GM18870 (cell line): ENCODE measurements around the gene PDC.
A peak's percentile ranks its signal among the peaks of the same experiment; 100 is the strongest.
"Not testable (repeated sequence)": the region's sequence is repeated elsewhere in the genome, so short reads cannot be mapped to it uniquely, and the experiment has no call there.

Source experiments
- ATAC-seq: cut with Tn5 transposase; IDR thresholded peaks from one replicate; pipeline ENCODE4 v1.9.1; 2021; ENCODE audit warnings: moderate library complexity; ENCODE audit not compliant: unreplicated experiment

The PDC gene

DNA sequence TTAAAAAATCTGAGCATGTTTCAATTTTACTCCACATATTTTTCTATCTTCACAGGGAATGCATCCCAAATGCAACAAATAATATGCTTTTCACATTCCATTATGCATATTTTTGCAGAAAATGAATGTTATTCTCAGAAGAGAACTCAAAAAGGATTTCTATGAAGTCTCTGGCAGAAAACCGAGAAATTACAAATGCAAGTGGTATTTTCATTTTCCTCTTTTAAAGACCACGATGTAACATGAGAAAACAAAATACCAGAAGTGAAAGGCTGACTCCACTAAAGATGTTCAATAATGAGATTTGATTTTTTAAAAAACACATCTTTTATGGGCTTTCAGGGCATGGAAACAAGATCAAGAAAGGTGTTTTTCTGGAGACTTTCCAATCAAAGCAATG, 5.0 kb upstream of the PDC start:
- ATAC-seq, result no peak

- not testable (repeated sequence) for ATAC-seq
Observed at GRCh38 chr1:186465491-186465890, 4.6 kb upstream of the PDC start.

DNA sequence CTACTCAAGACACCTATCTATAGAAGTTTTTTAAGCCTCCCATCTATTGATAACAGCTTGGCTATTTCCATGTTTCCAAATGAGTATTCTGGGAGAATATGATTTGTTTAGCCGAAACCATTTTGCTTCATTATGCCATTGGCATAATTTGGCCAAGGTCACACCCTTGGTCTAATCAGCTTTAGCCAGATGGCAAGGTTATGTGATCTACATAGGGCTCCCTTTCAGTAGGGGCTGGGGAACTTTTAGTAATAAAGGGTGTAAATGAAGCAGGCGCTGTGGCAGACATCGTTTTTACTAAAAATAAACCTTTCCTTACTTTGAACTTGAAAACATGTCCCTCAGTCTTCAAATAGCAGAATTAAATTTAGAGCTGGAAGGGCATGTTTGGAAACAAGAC, 3.0 kb upstream of the PDC start:
- no peak for ATAC-seq

GRCh38 chr1:186463511-186463910, 2.6 kb upstream of the PDC start:
- ATAC-seq, result no peak

GRCh38 chr1:186459161-186459560, 1.8 kb downstream of the PDC start:
- ATAC-seq, result not testable (repeated sequence)

DNA sequence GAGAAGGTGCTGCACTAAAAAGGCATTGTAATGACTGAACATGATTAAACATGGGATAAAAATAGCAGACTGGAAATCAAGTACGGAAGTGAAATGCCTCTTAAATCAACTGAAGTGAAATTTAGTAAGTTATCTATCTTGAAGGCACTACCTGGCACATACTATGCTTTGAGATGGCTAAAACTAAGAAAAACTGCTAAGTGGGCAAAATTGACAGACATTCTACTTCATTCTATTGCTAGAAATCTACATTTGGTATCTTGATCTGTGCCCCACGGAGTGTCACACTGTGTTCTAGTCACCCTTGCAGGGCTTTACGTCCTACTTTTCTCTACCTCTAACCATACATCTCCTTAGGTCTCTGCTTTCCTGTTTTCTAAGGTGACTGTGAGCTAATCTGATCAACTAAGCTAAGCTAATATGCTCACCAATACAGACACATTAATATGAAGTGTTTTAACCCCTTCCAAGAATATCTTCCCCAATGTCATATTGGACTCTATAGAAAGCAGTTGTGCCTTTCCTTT, 4.1 kb downstream of the PDC start:
- no peak for ATAC-seq

GRCh38 chr1:186454981-186455380, 5.9 kb downstream of the PDC start:
- ATAC-seq, result no peak

GRCh38 chr1:186446152-186446551, 14.8 kb downstream of the PDC start:
- no peak for ATAC-seq

- peak; percentile 66 for ATAC-seq
Observed at GRCh38 chr1:186443638-186444037, 17.3 kb downstream of the PDC start.

GRCh38 chr1:186442651-186443375, 18.1 kb downstream of the PDC start:
- ATAC-seq, result no peak

DNA sequence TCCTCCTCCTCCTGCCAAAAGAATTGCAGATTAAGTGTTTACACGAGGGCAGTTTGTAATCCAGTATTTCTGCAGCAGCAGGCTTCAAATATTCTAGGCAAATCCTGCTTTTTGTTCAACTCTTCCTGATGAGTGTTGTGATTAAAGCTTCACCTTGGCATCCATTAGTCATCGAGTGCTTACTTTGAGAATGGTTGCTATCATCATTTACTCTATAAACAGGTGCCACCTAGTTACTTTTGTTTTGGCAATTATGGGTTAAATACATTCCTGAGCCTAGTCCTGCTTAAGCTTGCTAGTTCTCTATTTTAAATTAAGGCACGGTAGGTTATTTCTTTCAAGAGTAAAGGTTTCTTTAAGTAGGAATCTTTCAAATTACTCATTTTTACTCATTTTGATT, 20.3 kb downstream of the PDC start:
- ATAC-seq, result no peak

- ATAC-seq, result no peak
Observed at GRCh38 chr1:186438567-186438966, 22.3 kb downstream of the PDC start.

GRCh38 chr1:186435336-186435735, 25.6 kb downstream of the PDC start:
- no peak for ATAC-seq

DNA sequence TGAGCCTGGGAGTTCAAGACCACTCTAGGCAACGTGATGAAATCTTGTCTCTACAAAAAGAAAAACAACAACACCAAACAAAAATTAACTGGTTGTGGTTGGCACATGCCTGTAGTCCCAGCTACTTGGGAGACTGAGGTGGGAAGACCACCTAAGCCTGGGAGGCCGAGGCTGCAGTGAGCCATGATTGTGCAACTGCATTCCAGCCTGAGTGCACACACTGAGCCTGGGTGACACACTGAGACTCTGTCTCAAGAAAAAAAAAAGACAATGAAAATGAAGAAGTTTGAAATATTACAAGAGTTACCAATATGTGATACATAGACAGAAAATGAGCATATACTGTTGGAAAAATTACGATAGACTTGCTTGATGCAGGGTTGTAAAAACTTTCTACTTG, 31.9 kb downstream of the PDC start:
- ATAC-seq, result no peak

DNA sequence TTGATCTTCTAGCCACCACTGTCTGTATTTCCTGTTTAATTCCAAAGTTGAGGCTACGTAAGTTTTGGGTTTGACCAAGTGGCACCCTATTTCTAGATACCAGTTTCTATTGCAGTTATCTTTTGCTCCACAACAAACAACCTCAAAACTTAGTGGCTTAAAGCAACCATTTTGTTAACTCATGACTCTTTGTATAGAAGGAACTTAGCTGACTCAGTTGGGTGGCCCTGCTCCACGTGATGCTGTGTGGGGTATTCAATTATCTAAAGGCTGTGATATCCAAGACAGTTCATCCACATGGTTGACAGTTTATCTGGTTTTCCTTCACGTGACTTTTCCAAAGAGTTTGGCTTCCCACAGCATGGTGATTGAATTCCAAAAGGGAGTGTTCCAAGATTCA, 34.8 kb downstream of the PDC start:
- no peak for ATAC-seq

GRCh38 chr1:186424539-186424938, 36.4 kb downstream of the PDC start:
- no peak for ATAC-seq

GRCh38 chr1:186421446-186421845, 39.5 kb downstream of the PDC start:
- ATAC-seq, result no peak

- peak; percentile 90 for ATAC-seq
Observed at GRCh38 chr1:186420923-186421322, 40.0 kb downstream of the PDC start.

GRCh38 chr1:186420311-186420710, 40.6 kb downstream of the PDC start:
- no peak for ATAC-seq

GRCh38 chr1:186418503-186418902, 42.4 kb downstream of the PDC start:
- ATAC-seq, result no peak

- ATAC-seq, result no peak
Observed at GRCh38 chr1:186413319-186413718, 47.6 kb downstream of the PDC start.

DNA sequence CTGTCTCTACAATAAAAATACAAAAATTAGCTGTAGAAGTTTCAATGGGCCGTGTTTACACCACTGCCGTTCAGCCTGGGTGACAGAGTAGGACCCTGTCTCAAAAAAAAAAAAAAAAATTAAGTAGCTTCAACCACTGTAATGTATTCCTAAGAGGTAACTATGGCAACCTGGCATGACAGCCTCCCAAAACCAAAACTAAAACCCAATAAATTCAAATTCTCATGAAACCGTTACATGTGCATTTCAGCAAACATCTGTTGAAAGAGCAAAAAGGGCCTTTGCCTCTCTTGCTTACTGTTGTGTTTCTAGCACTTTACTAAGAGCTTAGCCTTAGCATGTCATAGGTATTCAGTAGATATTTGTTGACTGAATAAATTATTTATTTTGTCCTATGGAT, 51.8 kb downstream of the PDC start:
- peak; percentile 77 for ATAC-seq

GRCh38 chr1:186404454-186405051, 56.4 kb downstream of the PDC start:
- peak; percentile 61 for ATAC-seq
